NT2/D1 (cell line): ENCODE measurements around the gene OMP.

Experiments used
- DNase-seq: peaks from one replicate; pipeline ENCODE4 v3.0.0-alpha.2; 2011; ENCODE audit warnings: low read depth, low spot score
- H3K27me3 ChIP-seq: 2 replicates; pipeline ENCODE4 v1.6.0; 2011; ENCODE audit warnings: mild to moderate bottlenecking; ENCODE audit not compliant: insufficient read length, insufficient read depth
- H3K36me3 ChIP-seq: 2 replicates; pipeline ENCODE4 v1.6.1; 2011; ENCODE audit warnings: mild to moderate bottlenecking, low read length, mixed read lengths; ENCODE audit not compliant: insufficient read depth, insufficient read length
- H3K4me1 ChIP-seq: 2 replicates; pipeline ENCODE4 v1.5.1; 2011; ENCODE audit not compliant: insufficient read depth, insufficient read length
- H3K4me3 ChIP-seq: 2 replicates; pipeline ENCODE4 v1.5.1; 2011; ENCODE audit warnings: low read depth; ENCODE audit not compliant: insufficient read length
- H3K9ac ChIP-seq: 2 replicates; pipeline ENCODE4 v1.6.0; 2011; ENCODE audit warnings: low read depth; ENCODE audit not compliant: insufficient read length
- H3K9me3 ChIP-seq: 2 replicates; pipeline ENCODE4 v1.5.1; 2011; ENCODE audit warnings: mild to moderate bottlenecking, low read length; ENCODE audit not compliant: insufficient read depth
- SUZ12 ChIP-seq: IDR thresholded peaks from 2 replicates; pipeline ENCODE4 v1.6.1; 2011; ENCODE audit not compliant: insufficient read length, insufficient read depth; ENCODE audit errors: extremely low read depth
- YY1 ChIP-seq: IDR thresholded peaks from 2 replicates; pipeline ENCODE4 v1.6.1; 2011; ENCODE audit not compliant: insufficient read length, insufficient read depth
- ZNF274 ChIP-seq: IDR thresholded peaks from 2 replicates; pipeline ENCODE4 v1.6.1; 2011; ENCODE audit warnings: mild to moderate bottlenecking, low read depth, low read length

The OMP gene

DNA sequence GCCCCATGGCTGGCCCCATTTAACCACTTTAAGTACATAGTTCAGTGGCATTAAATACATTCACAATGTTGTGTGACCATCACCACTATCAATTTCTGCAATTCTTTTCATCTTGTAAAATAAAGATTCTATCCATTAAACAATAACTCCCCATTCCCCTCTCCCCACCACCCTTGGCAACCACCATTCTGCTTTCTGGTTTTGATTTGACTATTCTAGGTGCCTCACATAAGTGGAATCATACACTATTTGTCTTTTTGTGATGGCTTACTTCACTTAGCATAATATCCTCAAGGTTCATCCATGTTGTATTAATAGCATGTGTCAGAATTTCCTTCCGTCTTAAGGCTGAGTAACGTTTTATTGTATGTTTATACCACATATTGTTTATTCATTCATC, 32.4 kb downstream of the OMP start:
- Histone ChIP-seq H3K36me3 (no peaks in the 10 kb centered on the region), H3K9ac (no peak overlapping the region), H3K4me1 (peaks cover 12% of the 10 kb centered on the region), H3K9me3 (no peaks in the 10 kb centered on the region), H3K4me3 (no peak overlapping the region), H3K27me3 (no peaks in the 10 kb centered on the region)
- DNase-seq, result no peak
- TF ChIP-seq SUZ12, result no peak
- no peak for TF ChIP-seq ZNF274
- no peak for TF ChIP-seq YY1

DNA sequence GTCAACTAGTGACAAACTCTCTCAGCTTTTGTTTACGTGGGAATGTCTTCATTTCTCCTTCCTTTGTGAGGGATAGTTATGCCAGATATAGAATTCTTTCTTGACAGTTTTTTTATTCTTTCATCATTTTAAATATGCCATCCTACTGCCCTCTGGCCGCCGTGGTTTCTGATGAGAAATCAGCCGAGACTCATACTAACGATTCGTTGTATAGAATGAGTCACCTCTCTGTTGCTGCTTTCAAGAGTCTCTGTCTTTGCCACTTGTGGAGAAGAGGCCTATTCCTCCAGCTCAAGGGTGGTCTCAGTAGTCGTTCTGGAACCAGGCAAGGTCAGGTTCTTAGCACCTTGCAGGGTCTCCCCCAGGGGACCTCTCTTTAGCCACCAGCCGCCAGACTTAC, 33.4 kb downstream of the OMP start:
- Histone ChIP-seq H3K4me1 (peaks cover 12% of the 10 kb centered on the region), H3K4me3 (no peak overlapping the region), H3K36me3 (no peaks in the 10 kb centered on the region), H3K27me3 (no peaks in the 10 kb centered on the region), H3K9ac (no peak overlapping the region), H3K9me3 (no peaks in the 10 kb centered on the region)
- TF ChIP-seq ZNF274 (no peak), SUZ12 (no peak), YY1 (no peak)
- DNase-seq, result no peak

DNA sequence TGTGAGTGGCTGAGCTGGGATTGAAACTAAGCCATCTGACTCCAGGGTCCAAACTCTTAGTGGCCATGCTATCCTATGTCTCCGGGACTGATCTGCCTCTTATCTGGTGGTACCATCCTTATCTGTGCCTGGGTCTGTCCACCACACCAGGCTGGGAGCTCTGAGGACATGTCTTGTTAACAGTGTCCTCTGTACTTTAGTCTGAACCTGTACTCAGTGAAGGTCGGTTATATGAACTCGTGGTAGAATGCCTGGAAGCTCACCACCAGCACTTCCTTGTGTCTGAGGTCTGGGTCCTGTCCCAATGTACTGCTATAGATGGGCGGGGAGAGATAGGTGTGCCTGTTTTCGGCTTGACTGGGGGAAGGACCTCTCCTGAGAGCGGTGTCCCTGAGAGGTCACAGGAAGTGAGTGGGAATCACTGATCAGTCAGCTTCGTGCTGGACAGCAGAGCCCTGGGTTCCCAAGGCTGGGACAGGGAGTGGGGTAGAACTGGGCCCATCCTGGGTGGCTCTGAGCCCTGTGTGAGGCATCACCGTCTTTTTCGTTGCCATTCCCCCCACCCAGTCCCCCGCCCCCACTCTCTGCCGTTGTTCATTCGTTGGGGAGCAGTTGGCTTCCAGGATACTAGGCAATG, 34.3 kb downstream of the OMP start:
- Histone ChIP-seq H3K36me3 (no peaks in the 10 kb centered on the region), H3K4me3 (no peak overlapping the region), H3K9ac (no peak overlapping the region), H3K4me1 (peaks cover 9% of the 10 kb centered on the region), H3K27me3 (no peaks in the 10 kb centered on the region), H3K9me3 (no peaks in the 10 kb centered on the region)
- DNase-seq, result no peak
- TF ChIP-seq ZNF274 (no peak), SUZ12 (no peak), YY1 (no peak)

DNA sequence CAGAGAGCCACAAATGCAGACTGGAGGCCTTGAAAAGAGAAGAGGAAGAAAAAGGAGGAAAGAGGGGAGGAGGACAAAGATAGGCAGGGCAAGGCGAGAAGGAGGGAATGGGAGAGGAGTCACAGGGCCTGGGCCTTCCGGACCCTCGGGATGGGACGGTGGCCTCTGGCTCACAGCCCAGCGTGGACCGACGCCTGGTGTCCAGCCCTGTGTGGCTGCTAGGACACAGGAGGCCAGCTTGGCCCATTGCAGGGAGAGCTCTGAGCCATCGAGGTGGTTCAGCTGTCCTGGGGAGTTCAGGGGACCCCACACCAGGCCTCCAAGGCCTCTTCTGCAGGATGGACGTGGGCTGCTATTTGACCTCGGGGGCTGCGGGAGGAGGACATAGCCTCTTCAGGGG, 34.8 kb downstream of the OMP start:
- Histone ChIP-seq H3K36me3 (no peaks in the 10 kb centered on the region), H3K4me3 (no peak overlapping the region), H3K9ac (no peak overlapping the region), H3K27me3 (no peaks in the 10 kb centered on the region), H3K9me3 (no peaks in the 10 kb centered on the region), H3K4me1 (peaks cover 9% of the 10 kb centered on the region)
- TF ChIP-seq YY1, result no peak
- TF ChIP-seq SUZ12, result no peak
- TF ChIP-seq ZNF274, result no peak
- no peak for DNase-seq

DNA sequence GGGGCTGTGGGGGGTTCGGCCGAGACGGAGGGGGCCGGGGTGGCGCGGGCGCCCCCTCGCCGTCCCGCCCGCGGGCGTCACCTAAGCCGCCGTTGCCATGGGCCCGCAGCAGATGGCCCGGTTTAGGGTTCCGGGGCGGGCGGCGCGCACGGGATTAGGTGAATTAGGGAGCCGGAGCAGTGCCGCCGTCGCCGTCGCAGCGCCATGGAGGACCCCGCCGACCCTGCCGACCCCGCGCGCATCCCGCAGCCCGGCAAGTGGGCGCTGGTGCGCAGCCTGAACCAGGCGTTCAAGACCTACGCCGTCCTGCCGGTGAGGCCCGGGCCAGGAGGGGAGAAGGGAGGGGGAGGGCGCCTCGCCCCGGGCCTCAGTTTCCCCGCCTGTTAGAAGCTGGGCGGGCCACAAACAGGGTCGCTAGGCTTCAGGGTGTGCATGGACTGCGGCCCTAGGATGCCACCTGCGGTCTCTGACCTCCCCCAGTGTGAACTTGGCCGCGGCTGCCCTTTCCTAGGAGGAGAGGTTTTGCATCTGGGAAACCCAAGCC, 35.5 kb downstream of the OMP start:
- Histone ChIP-seq H3K9ac (no peak overlapping the region), H3K27me3 (no peaks in the 10 kb centered on the region), H3K4me3 (no peak overlapping the region), H3K36me3 (no peaks in the 10 kb centered on the region), H3K4me1 (peaks cover 9% of the 10 kb centered on the region), H3K9me3 (no peaks in the 10 kb centered on the region)
- DNase-seq, result no peak
- no peak for TF ChIP-seq SUZ12

DNA sequence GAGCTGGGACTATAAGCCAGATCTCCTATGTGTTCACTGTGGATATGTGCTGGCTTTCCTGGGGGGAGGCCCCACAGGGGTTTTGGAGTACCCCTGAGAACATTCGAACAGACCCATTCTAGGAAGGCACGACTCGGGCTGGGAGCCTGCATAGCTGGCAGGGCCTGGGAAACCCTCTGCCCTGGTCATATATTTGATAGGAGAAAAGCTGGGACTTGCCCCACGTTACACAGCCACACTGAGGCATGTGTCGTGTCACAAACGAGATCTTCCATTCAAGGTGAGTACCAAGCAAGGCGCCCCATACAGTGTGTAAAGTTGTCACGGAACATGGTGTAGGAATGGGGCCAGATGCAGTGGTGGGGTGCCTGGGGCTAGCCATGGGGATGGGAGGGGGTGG, 36.6 kb downstream of the OMP start:
- H3K36me3 ChIP-seq, result no peaks in the 10 kb centered on the region
- no peak overlapping the region for H3K4me3 ChIP-seq
- no peaks in the 10 kb centered on the region for H3K27me3 ChIP-seq
- H3K9me3 ChIP-seq, result no peaks in the 10 kb centered on the region
- no peak for TF ChIP-seq ZNF274
- no peak for TF ChIP-seq YY1
- TF ChIP-seq SUZ12, result no peak
- peaks cover 9% of the 10 kb centered on the region for H3K4me1 ChIP-seq
- H3K9ac ChIP-seq, result no peak overlapping the region
- no peak for DNase-seq

DNA sequence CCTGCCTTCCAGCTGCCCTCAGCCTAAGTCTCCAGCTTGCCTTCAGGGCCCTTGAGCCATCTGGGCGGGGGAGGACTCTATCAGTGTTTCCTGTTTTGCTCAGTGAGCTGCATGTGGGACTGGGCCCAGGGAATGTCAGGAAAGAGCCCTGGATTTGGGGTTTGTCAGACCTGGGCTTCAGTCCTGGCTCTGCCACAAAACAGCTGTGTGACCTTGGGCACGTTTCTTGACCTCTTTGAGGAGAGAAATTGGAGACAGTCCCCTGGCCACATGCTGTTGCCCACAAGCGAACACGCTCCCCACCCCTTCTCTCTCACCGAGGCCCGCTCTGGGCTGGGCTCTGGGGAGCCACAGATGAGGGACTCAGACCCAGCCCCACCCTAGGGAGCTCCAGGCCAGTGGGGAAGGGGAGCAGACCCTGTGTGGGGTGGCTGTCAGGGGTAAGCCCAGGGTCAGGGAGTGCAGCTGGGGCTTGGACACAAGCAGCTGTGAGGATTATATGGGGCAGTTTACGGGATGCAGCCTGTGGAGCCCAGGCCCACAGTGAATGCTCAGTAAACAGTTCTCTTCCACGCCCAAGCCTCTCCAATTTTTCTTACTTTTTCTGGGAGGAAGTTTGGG, 37.7 kb downstream of the OMP start:
- Histone ChIP-seq H3K4me1 (peaks cover 9% of the 10 kb centered on the region), H3K27me3 (no peaks in the 10 kb centered on the region), H3K9ac (no peak overlapping the region), H3K9me3 (no peaks in the 10 kb centered on the region), H3K4me3 (no peak overlapping the region), H3K36me3 (no peaks in the 10 kb centered on the region)
- peak; percentile 57 for DNase-seq
- TF ChIP-seq ZNF274 (no peak), YY1 (no peak), SUZ12 (no peak)

DNA sequence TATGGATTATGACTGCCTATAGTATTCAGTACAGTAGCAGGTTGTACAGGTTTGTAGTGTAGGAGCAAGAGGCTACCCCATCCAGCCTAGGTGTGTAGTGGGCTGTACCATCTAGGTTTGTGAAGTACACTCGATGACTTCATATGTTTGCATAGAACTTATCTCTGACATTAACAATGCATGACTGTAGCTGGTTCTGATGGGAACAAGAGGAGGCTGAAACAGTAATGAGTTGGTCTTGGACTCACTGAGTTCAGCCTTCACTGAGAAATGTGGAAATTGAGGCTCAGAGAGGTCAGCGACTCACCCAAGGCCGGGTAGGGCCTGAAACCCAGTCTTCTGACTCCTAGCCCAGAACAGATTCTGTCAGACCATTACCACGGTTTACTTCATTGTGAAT, 38.4 kb downstream of the OMP start:
- H3K9me3 ChIP-seq, result no peaks in the 10 kb centered on the region
- TF ChIP-seq SUZ12 (no peak), YY1 (no peak), ZNF274 (no peak)
- DNase-seq, result no peak
- H3K4me3 ChIP-seq, result no peak overlapping the region
- H3K36me3 ChIP-seq, result no peaks in the 10 kb centered on the region
- no peak overlapping the region for H3K9ac ChIP-seq
- H3K4me1 ChIP-seq, result peaks cover 9% of the 10 kb centered on the region
- no peaks in the 10 kb centered on the region for H3K27me3 ChIP-seq
